SK-N-SH treated with all-trans-retinoic acid at 6 μM for 48 hours (cell line): ENCODE measurements around the gene SCARF2.

Source experiments
- ARNTL ChIP-seq: fragments of 450-650 bp; formaldehyde crosslinking; IDR thresholded peaks from 2 replicates; pipeline ENCODE4 v1.5.0; 2020; ENCODE audit warnings: low read depth, mild to moderate bottlenecking, moderate library complexity, borderline replicate concordance
- CSDC2 ChIP-seq: fragments of 250-450 bp; sonication (Bioruptor Pico); IDR thresholded peaks from 2 replicates; pipeline ENCODE4 v1.5.0; 2020; ENCODE audit warnings: mild to moderate bottlenecking, moderate library complexity
- ISL1 ChIP-seq: fragments of 250-450 bp; sonication (Bioruptor Pico); IDR thresholded peaks from 2 replicates; pipeline ENCODE4 v2.1.2; 2022; ENCODE audit warnings: mild to moderate bottlenecking, moderate library complexity
- PATZ1 ChIP-seq: fragments of 250-450 bp; sonication (Bioruptor Pico); IDR thresholded peaks from 2 replicates; pipeline ENCODE4 v1.8.0; 2020; ENCODE audit warnings: mild to moderate bottlenecking, moderate library complexity, borderline replicate concordance
- PPARA ChIP-seq: fragments of 250-450 bp; sonication (Bioruptor Pico); IDR thresholded peaks from 2 replicates; pipeline ENCODE4 v1.5.0; 2020; ENCODE audit warnings: mild to moderate bottlenecking, borderline replicate concordance
- ZC3H10 ChIP-seq: fragments of 250-450 bp; sonication (Bioruptor Pico); IDR thresholded peaks from 2 replicates; pipeline ENCODE4 v1.5.1; 2021; ENCODE audit warnings: mild to moderate bottlenecking, moderate library complexity
- ZFP3 ChIP-seq: fragments of 250-450 bp; sonication (Bioruptor Pico); IDR thresholded peaks from 2 replicates; pipeline ENCODE4 v1.5.0; 2020; ENCODE audit warnings: mild to moderate bottlenecking, moderate library complexity

GRCh38 chr22:20389288-20389687 lies 48.3 kb downstream of the SCARF2 start:
- no peak for TF ChIP-seq PATZ1 (CRISPR knock-in tag)
- no peak for TF ChIP-seq ARNTL
- TF ChIP-seq CSDC2 (CRISPR knock-in tag), result no peak
- TF ChIP-seq PPARA (CRISPR knock-in tag), result no peak
- no peak for TF ChIP-seq ZFP3
- no peak for TF ChIP-seq ISL1 (CRISPR knock-in tag)
- no peak for TF ChIP-seq ZC3H10 (CRISPR knock-in tag)
